HEK293T (cell line): ENCODE data around the gene CYP3A4.

Experiments used
- CTCF ChIA-PET: fragments of 350-600 bp; formaldehyde crosslinking; extraction: SDS; loops from one replicate; lab custom pipeline; 2021; ENCODE audit warnings: antibody characterized with exemption, inconsistent platforms; lab: Yijun Ruan, JAX
- POLR2A ChIA-PET: fragments of 350-600 bp; formaldehyde crosslinking; extraction: SDS; loops from one replicate; lab custom pipeline; 2020; ENCODE audit warnings: antibody characterized with exemption, inconsistent platforms; lab: Yijun Ruan, JAX
- DNase-seq: peaks from one replicate; pipeline ENCODE4 v3.0.0; 2012; ENCODE audit warnings: mixed read lengths; ENCODE audit errors: extremely low spot score
- ARNT ChIP-seq: fragments of 450-650 bp; IDR thresholded peaks from 2 replicates; pipeline ENCODE4 v1.6.1; 2017; ENCODE audit warnings: mild to moderate bottlenecking
- BHLHE40 ChIP-seq: fragments of 450-650 bp; IDR thresholded peaks from 2 replicates; pipeline ENCODE4 v1.6.1; 2016; ENCODE audit warnings: mild to moderate bottlenecking, moderate library complexity, borderline replicate concordance
- CTBP1 ChIP-seq: fragments of 450-650 bp; IDR thresholded peaks from 2 replicates; pipeline ENCODE4 v1.6.1; 2016; ENCODE audit warnings: borderline replicate concordance
- ELF4 ChIP-seq: fragments of 450-650 bp; IDR thresholded peaks from 2 replicates; pipeline ENCODE4 v1.6.1; 2017; ENCODE audit warnings: antibody characterized with exemption
- FOXA1 ChIP-seq: fragments of 450-650 bp; IDR thresholded peaks from 2 replicates; pipeline ENCODE4 v1.6.1; 2016; ENCODE audit warnings: mild to moderate bottlenecking
- FOXK2 ChIP-seq: fragments of 450-650 bp; IDR thresholded peaks from 2 replicates; pipeline ENCODE4 v1.6.1; 2016; ENCODE audit warnings: mild to moderate bottlenecking
- FOXM1 ChIP-seq: fragments of 450-650 bp; IDR thresholded peaks from 2 replicates; pipeline ENCODE4 v1.6.1; 2017; ENCODE audit warnings: mild to moderate bottlenecking, borderline replicate concordance
- HDGF ChIP-seq: fragments of 450-650 bp; IDR thresholded peaks from 2 replicates; pipeline ENCODE4 v1.6.1; 2017; ENCODE audit warnings: antibody characterized with exemption, borderline replicate concordance
- L3MBTL2 ChIP-seq: fragments of 450-650 bp; conservative IDR thresholded peaks from 2 replicates; pipeline ENCODE4 v1.6.1; 2016; ENCODE audit warnings: mild to moderate bottlenecking
- LEF1 ChIP-seq: fragments of 450-650 bp; IDR thresholded peaks from 2 replicates; pipeline ENCODE4 v1.6.1; 2017; ENCODE audit warnings: mild to moderate bottlenecking, borderline replicate concordance
- NFRKB ChIP-seq: fragments of 450-650 bp; IDR thresholded peaks from 2 replicates; pipeline ENCODE4 v1.6.1; 2016; ENCODE audit warnings: mild to moderate bottlenecking, moderate library complexity
- SP1 ChIP-seq: fragments of 450-650 bp; IDR thresholded peaks from 2 replicates; pipeline ENCODE4 v1.6.1; 2017
- SUZ12 ChIP-seq: fragments of 450-650 bp; IDR thresholded peaks from 2 replicates; pipeline ENCODE4 v1.6.1; 2016; ENCODE audit warnings: mild to moderate bottlenecking
- TARDBP ChIP-seq: fragments of 450-650 bp; IDR thresholded peaks from 2 replicates; pipeline ENCODE4 v1.6.1; 2016
- ZNF384 ChIP-seq: fragments of 450-650 bp; IDR thresholded peaks from 2 replicates; pipeline ENCODE4 v1.6.1; 2016
- TF ChIP-seq, protein P1 (sequence below): fragments of 450-650 bp; IDR thresholded peaks from 2 replicates; pipeline ENCODE4 v1.6.1; 2016

The CYP3A4 gene

DNA sequence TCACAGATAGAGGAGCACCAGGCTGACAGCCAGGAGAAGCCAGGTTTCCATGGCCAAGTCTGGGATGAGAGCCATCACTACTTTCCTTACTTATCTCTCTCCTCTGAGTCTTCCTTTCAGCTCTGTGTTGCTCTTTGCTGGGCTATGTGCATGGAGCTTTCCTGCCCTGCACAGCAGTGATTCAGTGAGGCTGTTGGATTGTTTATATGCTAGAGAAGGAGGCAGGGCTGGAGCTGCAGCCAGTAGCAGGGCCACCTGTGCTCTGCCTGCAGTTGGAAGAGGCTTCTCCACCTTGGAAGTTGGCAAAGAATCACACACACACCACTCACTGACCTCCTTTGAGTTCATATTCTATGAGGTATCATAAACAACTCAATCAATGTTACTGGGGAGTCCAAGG, at the start of gene CYP3A4:
TSS of gene CYP3A4 (minus strand) at position 178 of the 400 bp plus-strand sequence. CDS start at position 75, 103 bp downstream.
- CTCF ChIA-PET: no interaction called here
- POLR2A ChIA-PET: no interaction called here
- no peak for DNase-seq
- TF ChIP-seq CTBP1 (no peak), ZNF384 (no peak), SP1 (no peak), L3MBTL2 (no peak), BHLHE40 (no peak), HDGF (no peak), ELF4 (no peak), ARNT (no peak), SUZ12 (no peak), LEF1 (no peak), TARDBP (no peak), FOXA1 (no peak), FOXK2 (no peak), FOXM1 (no peak)

DNA sequence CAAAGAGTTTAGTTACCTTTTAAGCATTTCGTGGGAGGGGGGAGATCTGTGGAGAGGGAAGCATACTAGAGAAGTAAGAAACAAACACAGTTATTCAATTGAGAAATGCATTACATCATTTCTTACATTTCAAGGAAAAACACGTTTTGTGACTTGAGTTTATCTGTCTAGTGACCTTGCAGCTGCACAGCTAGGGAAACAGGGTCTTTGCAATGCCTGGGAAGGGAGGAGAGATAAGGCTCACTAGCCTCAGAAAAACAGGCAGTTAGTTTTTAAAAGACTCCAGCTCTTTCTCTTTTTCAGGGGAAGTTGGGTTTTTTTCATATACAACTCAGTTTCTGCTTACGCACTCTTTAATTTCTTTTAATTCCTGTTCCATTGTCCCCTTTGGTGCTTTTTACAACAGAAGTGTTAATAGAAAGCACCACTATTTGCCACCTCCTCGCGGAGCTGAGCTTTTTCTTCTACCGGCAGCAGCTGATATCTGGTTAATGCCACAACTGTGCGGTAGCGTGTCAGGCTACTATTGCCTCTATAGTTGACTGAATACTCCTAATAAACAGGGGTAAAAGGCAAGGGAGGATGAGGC, 49.4 kb upstream of the CYP3A4 start:
- DNase-seq: no peak
- POLR2A ChIA-PET: no interaction called here
- CTCF ChIA-PET: no interaction called here
- TF ChIP-seq L3MBTL2 (no peak), TARDBP (no peak), FOXK2 (no peak), SP1 (no peak), HDGF (no peak), SUZ12 (no peak)
- TF ChIP-seq, protein P1, sequence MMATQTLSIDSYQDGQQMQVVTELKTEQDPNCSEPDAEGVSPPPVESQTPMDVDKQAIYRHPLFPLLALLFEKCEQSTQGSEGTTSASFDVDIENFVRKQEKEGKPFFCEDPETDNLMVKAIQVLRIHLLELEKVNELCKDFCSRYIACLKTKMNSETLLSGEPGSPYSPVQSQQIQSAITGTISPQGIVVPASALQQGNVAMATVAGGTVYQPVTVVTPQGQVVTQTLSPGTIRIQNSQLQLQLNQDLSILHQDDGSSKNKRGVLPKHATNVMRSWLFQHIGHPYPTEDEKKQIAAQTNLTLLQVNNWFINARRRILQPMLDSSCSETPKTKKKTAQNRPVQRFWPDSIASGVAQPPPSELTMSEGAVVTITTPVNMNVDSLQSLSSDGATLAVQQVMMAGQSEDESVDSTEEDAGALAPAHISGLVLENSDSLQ: no peak

DNA sequence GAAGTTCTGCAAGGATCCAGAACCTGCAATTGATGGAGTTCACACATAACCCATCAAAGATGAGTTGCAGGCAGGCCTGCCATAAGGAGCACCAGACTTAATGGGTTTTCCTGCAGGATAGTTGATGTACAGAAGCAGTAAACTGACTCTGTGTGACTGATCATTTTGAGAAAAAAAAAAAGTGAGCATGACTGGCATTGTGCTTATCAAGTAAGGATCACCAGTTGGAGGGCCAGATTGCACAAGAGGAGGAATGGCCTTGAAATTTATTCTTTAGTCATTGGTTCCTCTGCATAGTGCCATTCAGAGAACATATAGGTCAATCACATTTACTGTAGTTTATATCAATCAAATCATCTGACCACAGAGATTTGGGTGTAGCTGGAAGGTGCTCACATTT, 47.6 kb upstream of the CYP3A4 start:
- no peak for DNase-seq
- TF ChIP-seq FOXK2 (no peak), TARDBP (no peak), LEF1 (no peak), HDGF (no peak), FOXA1 (no peak), ZNF384 (no peak), CTBP1 (no peak), ARNT (no peak), L3MBTL2 (no peak), ELF4 (no peak), SP1 (no peak), BHLHE40 (no peak)
- CTCF ChIA-PET: no interaction called here
- POLR2A ChIA-PET: no interaction called here

DNA sequence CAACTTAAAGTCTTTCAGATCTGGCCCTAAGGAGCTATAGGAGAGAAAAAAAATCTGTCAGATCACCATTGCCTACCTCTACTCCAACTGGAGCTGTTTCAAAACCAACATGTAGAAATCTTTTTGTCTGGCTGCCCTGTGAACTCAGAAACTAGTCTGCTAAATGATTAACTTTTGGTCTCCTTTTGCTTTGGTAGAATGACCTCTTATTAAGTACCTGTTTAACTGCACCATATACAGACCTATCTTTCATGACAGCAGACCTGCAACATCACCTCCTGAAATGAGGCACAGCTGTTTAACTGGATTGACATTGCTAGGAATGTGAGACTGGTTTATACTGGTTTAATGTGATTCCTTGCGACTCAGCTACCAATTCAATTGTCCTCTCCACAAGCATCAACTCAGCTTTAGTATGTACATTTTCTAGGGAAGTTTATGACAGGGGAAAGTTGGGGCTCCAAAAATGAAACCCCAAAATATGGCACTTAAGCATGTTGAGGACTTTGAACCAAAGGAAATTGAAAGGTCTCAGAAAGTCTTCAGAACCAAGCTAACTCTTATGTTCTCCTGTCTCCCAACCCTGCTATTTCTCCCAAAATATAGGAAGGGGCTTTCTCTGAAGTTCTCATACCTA, 45.7 kb upstream of the CYP3A4 start:
- ChIA-PET CTCF (no interaction called here), POLR2A (no interaction called here)
- DNase-seq: no peak
- no peak for TF ChIP-seq SUZ12
- no peak for TF ChIP-seq TARDBP
- TF ChIP-seq SP1: no peak
- no peak for TF ChIP-seq NFRKB
- TF ChIP-seq ZNF384: no peak
- TF ChIP-seq L3MBTL2: no peak
- TF ChIP-seq HDGF: no peak
- TF ChIP-seq BHLHE40: no peak
- no peak for TF ChIP-seq FOXA1
- TF ChIP-seq CTBP1: no peak
- no peak for TF ChIP-seq FOXK2
- TF ChIP-seq, protein P1: no peak
- TF ChIP-seq ELF4: no peak
- no peak for TF ChIP-seq FOXM1
- no peak for TF ChIP-seq LEF1

DNA sequence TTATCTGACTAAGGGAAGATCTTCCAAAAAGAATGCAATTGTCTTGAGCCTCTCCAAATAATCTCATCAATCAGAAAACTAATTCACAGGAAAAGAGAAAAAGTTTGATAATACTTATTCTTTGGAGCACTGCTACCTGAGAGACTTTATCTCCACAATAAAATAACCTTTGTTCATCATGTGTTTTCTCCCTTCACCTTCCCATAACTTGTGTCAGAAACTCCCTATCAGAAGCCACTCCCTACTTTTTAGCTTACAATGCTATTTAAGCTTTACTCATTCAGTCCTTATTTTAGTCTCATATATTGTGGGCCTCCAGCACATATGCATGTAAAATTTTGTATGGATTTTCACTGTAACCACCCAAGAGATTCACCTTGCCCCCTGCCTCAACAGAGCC, 44.8 kb upstream of the CYP3A4 start:
- ChIA-PET CTCF (no interaction called here), POLR2A (no interaction called here)
- no peak for DNase-seq
- TF ChIP-seq L3MBTL2 (no peak), NFRKB (no peak), FOXA1 (no peak), ZNF384 (no peak), CTBP1 (no peak), HDGF (no peak), ELF4 (no peak), LEF1 (no peak), FOXK2 (no peak), BHLHE40 (no peak), FOXM1 (no peak), SUZ12 (no peak)
- TF ChIP-seq, protein P1: no peak
